ENCODE data around the gene CFAP97D2. TPM values are rescaled to one million over a fixed set of nuclear protein-coding genes. Genes with fewer than 3 reads are reported as not detected.
"Not testable (repeated sequence)": the region's sequence is repeated elsewhere in the genome, so short reads cannot be mapped to it uniquely, and the experiment has no call there.

The CFAP97D2 gene
- not detected in 2 replicates for total RNA-seq (2014; rRNA removed; shearing (Covaris generic))

DNA sequence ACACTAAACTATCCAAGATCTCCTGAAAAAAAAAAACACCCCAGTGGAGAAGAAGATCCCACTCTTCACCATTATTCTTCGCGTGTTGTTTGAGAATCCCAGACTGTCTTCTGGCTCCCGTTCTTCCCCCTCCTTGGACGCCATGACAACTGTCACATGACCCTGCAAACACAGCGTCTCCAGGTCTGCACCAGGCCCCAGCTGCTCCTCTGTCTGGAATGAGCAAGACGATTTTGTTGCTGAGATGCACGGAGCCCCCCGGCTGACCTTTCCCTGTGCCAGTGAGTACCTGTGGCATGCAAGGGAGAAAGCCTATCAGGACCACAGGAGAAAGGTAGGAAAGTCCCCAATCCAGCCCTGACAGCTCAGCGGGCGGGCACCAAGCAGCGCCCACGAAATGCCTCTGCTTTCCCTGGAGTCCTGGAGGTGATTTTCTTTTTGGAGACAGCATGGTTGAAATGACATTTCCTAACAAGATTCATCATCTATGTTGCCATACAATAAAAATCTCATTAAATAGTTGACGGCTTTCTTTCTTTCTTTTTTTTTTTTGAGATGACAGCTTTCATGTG is at the start of gene CFAP97D2:
TSS of gene CFAP97D2 (plus strand) at position 171 of the 572 bp plus-strand sequence. CDS start at position 245, 74 bp downstream.
- no peak for DNase-seq (ENCODE audit: low spot score)

DNA sequence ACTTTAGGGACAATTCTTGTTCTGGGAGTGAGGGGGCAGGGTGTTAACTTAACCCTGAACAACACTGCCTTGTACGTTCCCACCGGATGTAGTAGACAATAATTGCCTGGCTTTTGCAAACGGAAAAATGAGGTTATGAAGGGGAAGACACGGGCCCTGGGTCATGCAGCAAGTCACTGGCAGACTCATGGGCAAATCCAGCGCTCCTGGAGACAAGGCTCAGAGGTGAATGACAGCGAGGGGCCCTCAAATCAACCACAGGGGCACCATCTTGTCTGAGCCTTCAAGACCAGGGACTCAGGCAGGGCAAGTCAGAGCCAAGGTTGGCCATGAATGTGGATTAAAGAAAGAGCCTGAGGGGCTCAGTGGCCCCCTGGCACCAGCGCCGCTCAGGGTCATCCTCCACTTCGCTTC is 49.4 kb upstream of the CFAP97D2 start:
- no peak for DNase-seq (ENCODE audit: low spot score)

DNA sequence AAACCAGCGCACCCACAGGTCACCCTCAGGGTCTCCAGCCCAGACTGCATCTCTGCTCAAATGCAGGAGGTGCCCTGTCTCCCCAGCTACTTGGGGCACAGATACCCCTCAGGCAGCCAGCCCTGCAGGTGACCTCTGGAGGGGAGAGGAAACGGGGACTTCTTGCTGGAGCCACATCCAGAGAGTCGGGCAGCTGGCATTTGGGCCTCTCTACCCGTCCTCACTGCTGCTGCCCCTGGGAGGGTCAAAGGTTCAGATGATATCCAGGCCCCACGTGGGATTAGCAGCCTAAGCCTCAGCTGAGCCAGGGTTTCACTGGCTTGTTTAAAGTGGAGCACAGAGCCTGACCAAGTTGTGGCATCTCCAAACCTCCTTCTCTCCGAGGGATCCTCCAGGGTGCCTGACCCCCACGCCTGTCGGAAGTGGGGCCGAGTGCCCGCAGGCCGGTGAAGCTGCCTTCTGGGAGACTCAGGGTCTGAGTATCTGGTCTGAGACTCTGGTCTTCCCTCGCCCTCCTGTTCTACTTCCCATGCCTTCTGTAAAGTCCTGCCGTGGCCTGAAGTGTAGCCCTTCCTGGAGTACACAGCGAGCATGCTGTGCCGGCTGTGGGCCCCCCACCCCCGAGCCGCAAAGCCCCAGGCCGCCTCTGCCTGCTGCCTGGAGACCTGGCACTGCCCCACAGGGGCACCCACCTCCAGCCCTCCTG is 48.8 kb upstream of the CFAP97D2 start:
- no peak for DNase-seq (ENCODE audit: low spot score)

DNA sequence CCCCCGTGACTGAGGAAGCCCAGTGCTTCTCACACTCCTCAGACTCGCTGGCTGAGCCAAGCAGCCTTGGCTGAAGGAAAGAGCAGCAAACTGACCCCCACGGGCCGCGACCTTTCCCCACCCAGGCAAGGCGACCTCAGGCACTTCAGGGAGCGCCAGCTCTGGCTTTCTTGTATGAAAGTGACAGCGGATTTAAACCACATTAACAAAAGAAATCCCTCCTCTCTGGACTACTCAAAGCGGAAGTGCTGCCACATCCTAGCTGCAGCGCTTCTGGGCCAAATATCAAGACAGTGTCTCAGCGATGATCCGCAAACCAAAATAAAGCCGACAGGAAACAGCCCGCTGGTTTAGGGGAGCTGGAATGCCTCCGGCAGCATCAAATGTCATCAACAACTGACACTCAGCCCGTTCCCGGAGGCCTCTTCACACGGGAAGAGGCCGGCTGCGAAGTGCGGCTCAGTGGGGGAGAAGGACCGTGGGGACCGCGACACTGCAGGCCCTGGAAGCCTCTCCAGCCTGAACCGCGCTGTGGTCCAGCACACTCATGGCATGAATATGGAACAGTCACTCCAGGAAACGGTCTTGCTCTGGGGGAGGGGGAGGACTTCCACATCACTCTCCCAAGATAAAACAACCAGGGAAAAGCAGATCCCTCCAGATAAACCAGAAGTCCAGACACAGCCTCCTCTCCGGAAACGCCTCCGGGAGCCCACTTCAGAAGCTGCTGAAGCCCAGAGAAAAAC is 48.0 kb upstream of the CFAP97D2 start:
- DNase-seq (ENCODE audit: low spot score), result peak; percentile 73

DNA sequence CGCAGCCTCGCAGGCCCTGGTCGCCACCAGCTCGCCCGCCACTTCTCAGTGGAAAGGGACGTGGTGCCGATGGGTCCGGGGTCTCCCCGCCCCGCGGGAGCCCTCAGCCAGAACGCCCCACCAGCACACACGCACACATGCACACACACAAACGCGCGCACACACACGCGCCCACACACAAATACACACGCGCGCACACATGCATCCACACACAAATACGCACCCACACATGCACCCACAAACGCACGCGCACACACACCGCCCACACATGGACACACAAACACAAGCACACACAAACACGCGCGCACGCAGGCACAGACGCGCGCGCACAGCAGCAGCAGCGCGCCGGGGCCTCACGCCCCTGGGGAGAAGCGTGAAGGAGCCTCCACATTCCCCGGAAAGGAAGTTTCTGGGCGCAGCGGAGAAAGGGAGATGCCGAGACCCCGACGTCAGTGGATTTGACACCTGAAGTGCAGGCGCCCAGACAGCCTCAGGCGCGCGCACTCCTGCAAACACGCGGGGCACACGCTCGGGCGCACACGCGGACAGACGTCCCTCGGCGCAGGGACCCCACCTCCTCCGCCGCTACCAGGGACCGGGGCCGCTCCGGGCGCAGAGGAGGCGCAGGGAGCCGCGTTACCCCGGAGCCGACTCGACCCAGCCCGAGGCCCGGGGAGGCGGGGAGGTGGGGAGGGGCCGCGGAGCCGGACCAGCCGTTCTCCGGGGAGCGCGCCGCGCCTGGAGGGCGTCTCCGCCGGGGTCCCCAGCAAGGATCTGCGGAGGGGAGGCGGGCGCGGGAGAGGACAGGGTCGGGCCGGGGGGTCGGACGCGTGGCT is 47.3 kb upstream of the CFAP97D2 start:
- DNase-seq (ENCODE audit: low spot score), result peak; percentile 56

DNA sequence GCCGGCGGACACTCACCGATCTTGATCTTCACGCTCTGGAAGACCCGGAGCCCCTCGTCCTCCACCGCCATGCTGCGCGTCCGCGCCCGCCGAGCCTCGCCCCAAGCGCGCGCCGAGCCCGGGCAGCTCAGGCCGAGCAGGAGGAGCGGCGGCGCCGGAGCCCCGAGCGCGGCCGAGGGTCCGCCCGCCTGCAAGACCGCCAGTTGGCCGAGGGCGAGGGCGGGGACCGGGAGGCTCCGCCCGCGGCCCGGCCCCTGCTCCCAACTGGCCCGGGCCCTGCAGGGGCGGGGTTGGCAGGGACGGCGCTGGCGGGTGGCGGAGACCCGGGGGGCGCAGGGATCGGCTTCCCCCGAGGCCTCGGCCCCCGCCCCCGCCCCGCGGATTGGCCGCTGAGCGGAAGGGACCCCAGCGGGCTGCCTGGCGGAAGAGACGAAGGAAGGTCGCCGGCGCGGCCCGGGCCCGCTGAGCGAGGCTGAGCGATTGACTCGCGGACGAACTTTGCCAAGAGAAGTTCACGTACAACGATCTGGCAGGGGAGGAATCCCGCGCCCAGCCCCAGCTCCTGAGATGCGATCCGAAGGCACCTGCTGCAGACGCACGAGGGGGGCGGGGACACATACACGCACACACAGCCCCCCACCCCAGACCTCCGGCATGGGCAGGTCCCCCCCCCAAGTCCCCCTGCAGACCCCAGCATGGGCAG is 46.5 kb upstream of the CFAP97D2 start, which contains the start of gene RASA3:
TSS of gene RASA3 (minus strand) at position 205 of the 703 bp plus-strand sequence. CDS start at position 71, 134 bp downstream.
- DNase-seq (ENCODE audit: low spot score), result peak; percentile 91

DNA sequence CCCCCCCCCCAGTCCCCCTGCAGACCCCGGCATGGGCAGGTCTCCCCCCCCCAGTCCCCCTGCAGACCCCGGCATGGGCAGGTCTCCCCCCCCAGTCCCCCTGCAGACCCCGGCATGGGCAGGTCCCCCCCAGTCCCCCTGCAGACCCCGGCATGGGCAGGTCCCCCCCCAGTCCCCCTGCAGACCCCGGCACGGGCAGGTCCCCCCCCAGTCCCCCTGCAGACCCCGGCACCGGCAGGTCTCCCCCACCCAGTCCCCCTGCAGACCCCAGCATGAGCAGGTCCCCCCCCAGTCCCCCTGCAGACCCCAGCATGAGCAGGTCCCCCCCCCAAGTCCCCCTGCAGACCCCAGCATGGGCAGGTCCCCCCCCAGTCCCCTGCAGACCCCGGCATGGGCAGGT is 45.9 kb upstream of the CFAP97D2 start:
- DNase-seq (ENCODE audit: low spot score), result not testable (repeated sequence)

DNA sequence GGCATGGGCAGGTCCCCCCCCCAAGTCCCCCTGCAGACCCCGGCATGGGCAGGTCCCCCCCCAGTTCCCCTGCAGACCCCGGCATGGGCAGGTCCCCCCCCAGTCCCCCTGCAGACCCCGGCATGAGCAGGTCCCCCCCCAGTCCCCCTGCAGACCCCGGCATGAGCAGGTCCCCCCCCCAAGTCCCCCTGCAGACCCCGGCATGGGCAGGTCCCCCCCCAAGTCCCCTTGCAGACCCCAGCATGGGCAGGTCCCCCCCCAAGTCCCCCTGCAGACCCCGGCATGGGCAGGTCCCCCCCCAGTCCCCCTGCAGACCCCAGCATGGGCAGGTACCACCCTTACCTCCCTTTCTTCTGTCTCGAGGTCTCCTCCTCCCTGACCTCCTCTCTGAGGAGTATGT is 45.5 kb upstream of the CFAP97D2 start:
- DNase-seq (ENCODE audit: low spot score), result not testable (repeated sequence)

DNA sequence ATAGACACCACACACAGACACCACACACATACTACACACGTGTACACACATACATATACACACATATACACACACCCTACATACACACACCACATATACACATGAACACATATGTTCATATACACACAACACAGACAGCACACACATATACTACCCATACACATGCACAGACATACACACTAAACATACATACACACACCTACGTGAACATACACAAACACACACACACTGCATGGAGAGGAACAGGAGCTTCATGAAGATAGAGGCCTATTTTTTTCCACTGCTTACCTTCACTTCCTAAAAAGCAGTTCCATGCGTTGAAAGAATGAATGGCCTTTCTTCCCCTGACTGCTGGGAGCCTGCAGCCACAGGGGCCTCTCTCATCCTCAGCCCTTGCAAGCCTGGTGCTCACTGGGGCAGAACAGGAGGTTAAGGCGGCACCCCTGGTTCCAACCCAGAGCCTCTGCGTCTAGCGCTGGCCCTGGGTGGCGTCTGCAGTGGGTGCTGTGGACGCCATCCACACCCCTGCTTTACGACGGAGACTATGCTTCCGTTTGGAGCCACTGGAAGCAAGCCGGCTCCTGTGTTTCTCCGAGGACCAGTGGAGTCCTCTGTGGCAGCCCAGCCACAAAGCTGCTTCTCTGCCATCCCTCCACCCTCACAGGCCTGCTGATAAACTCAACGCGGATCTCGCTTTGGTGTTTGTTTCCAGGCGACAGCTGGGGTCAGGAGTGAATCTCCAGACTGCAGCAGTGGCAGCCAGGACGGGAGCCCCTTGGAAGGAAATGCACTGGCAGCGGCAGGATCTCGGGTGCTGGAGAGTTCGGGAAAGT is 44.7 kb upstream of the CFAP97D2 start:
- no peak for DNase-seq (ENCODE audit: low spot score)

DNA sequence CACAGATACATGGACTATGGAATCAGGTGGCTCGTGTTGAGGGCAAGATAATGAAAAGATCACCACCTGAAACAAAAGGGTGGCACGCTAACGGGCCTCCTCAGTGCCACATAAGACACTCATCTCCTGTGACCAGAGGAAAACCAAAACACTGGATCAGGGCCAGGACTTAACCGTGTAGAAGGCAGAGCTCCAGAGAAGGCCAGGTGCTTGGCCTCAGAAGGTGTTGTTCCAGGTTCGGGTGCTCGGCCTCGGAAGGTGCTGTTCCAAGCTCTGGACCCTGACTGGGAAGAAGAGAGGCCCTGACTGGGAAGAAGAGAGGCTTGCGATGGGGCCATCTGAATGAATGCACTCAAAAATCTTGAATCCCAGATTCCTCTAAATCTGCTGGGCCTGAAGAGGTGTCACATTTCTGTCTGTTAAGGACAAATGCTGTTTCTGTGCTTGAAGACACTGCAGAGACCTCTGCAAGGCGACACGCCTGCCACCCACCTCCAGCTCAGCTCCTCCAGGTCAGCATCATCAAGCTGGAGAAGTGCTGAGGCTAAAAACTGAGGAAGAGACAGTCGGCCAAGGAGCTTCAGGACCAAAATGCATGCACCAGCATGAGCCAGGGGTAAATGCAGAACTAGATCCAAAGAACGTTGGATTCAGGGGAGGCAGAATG is 44.0 kb upstream of the CFAP97D2 start:
- DNase-seq (ENCODE audit: low spot score), result no peak

DNA sequence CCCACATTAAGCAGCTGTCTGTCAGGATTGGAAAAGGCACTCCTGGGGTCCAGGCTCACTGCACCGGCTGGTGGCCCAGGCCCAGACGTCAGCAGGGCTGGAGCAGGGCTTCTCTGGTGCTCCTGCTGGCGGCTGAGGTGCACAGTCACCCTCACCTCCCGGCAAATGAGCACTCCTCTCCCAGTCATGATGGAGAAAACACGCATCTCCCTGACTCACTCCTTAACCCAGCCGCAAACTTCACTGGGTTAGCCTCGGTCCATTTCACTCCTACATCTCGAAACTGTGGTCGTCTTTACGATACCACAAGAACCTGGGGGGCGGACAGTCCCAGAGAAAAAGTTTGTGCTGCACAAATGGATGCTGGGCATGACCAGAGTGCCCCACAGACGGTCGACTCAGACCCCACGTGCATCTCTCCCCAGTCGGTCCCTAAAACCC is 43.3 kb upstream of the CFAP97D2 start:
- no peak for DNase-seq (ENCODE audit: low spot score)

DNA sequence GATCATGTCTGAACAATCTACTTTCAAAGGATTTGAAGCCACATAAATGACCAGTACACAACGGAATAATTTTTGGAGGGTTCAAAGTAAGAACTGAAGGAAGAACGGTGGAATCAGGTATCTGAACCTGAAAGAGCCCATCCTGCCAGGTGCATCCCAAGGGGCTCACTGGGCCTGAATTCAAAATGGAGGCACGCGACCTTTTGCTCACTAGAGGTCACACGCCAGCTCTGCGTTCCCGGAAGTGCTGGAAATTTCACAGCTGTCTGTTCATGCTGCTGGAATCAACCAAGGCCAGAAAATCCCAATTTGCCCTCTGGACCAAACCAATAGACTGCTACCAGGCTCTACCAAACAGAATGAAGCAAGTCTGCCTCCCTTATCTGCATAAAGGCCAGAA is 42.5 kb upstream of the CFAP97D2 start:
- no peak for DNase-seq (ENCODE audit: low spot score)

DNA sequence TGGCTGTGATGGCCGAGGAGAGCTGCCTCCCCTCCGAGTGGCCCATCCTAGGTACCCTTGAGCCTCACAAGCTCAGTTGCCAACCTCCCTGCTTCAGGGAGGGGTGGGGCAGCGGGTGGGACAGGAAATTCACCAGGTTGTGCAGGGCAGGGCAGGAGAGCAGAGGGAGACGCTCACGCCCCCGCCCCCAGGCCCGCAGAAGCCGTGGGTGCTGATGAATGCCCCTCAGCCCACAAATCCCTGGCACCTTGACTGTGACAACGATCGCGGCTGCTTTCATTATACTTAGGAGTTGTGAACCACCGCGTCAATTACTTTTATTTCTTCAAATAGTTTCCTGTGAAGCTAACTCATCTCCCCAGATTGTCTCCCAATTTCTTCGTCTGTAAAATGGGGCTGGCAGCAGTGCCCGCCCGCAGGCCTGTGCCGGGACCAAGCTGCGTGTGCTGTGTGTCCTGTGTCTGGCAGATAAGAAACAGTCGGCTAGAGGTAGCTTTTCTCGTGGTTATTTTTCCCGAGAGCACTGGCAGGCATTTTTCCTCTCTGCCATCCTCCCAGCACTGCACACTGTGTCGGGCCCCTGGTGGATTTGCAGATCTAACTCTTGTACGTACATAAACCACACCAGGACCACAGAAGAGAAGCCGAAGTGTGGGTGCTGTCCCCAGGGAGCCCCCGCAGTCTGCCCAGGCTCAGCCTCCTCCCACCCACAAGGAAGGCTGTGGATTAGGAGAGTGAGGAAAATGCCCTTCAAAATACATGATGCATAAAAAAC is 38.7 kb upstream of the CFAP97D2 start:
- no peak for DNase-seq (ENCODE audit: low spot score)

DNA sequence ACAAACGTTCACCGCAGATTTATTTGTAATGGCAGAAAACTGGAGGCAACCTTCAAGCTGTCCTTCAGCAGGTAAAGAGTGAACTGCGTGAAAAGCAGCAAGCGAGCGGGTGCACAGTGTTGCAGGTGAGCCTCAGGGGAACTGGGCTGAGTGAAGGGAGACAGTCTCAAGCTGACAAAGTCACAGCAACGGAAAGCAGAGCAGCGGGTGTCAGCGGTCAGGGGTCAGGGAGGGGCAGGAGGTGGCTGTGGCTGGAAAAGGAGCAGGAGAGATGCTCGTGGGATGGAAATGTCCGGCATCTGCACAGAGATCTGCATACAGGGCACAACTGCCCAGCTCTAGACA is 38.2 kb upstream of the CFAP97D2 start:
- no peak for DNase-seq (ENCODE audit: low spot score)

DNA sequence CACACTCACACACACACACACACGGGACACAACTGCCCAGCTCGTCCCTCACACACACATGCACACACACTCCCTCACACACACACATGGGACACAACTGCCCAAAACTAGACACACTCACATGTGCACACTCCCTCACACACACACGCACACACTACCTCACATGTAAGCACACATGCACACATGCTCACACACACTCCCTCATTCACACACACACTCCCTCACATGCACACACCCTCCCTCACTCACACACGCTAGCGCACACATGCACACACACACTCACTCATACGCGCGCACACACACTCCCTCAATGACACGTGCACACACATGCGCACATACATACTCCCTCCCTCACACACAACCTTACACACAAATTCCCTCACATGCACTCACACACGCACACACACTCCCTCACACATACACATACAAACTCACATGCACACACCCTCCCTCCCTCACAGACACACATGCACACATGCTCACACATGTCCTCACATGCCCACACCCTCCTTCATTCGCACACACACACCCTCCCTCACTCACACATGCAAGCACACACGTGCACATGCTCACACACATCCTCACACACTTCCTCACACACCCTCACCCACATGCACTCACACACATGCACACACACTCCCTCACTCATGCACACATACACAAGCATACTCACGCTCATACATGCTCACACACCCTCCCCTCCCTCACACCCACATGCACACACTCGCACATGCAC is 37.6 kb upstream of the CFAP97D2 start:
- no peak for DNase-seq (ENCODE audit: low spot score)

DNA sequence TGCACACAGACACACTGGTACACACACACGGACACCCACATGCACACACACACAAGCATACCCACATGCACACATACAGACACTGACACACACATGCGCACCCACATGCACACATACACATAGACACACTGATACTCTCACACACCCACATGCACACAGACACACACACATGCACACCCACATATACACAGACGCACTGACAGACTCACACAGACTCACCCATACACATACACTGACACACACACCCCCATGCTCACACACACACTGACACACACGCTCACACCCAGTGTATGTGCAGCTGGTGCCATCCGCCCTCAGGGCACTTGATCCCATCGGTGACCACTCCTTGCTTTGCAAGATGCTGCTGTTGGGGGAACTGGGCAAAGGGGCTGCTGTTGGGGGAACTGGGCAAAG is 36.9 kb upstream of the CFAP97D2 start:
- DNase-seq (ENCODE audit: low spot score), result no peak

DNA sequence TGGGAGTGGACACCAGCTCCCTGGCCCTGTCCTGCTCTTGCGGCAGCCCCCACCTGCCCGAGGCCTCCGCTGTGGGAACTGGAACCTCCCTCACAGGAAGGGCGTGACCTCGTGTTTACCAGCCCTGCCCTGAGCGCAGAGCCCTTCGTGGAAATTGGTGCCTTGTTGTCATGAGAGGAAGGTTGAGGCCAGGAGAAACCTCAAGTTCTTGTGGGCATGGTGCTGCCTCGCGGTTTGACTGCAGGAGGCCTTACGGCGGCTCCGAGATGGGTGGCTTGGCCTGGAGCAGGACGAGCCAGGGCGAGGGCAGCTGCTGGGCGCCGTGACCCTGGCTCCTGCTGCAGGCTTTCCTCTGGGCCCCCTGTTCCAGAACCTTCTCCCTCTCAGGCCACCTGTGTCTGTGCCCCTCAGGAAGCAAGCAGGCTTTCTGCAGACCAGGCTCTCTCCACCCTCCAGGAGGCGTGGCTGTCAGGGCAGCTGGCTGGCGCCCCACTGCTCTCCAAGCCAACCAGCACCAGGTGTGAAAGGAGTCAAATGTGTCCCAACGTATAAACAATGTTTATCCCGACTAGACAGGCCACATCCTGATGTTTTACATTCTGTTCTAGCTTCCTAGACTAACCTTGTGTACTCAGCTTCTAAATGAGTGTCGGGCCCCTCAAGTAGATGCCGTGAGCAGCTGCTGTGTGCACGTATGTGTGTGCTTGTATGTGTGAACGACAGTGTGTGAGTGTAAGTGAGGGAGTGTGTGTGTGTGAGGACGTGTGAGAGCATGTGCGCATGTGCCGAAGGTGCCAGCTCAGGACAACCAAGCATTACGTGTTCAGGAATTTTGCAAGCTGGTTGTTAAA is 36.2 kb upstream of the CFAP97D2 start:
- DNase-seq (ENCODE audit: low spot score), result peak; percentile 30

All from HT-29 (cell line).